ENCODE results near the gene LSAMP. TPM values are rescaled to one million over a fixed set of nuclear protein-coding genes. Genes with fewer than 3 reads are reported as not detected.

LSAMP gene
- total and polyA plus RNA-seq, 2 of the 8 experiments (the other 6 are each of a cell fraction or from before 2014, with no cell fraction given): 1.8 to 5.7 TPM

DNA sequence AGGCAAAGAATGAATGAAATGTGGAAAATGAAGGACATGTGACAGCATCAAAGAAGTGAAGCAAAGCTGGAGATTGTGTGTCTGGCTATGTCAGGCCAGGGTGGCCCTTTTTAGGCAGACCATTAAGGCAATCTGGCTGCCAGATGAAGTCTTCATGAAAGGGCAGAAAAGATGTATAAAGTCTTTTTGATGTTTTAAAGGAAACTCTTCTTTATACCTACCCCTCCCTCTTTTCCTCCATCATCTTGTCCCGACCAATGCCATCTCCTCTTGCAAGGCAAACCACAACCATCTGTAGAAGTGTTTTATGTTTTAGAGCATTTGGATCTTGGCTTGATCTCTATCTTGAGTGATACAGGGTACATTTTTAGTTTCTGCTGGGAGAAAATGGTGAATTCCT, 259.2 kb downstream of the LSAMP start:
- Histone ChIP-seq H3K14ac (ENCODE audit: insufficient read length) (no peak overlapping the region), H3K9ac (replicated peaks in 1 of 4; ENCODE audit: extremely low read depth in 1 of 4, low read depth in 3 of 4, low read length in 3 of 4) (no peak overlapping the region), H2BK120ac (replicated peaks; ENCODE audit: low read depth, low read length) (no peak overlapping the region), H2AFZ (ENCODE audit: low read length) (no peak overlapping the region), H4K20me1 (replicated peaks in 1 of 2; ENCODE audit: control insufficient read depth in 1 of 2, insufficient read depth in 2 of 2, low read length in 2 of 2) (no peaks in the 10 kb centered on the region), H4K5ac (ENCODE audit: insufficient read length, low read depth, low read length) (no peak overlapping the region), H3K27me3 (replicated peaks in 1 of 4; ENCODE audit: control insufficient read depth in 3 of 4, extremely low read depth in 1 of 4, insufficient read depth in 3 of 4, low read length in 3 of 4) (no peaks in the 10 kb centered on the region), H3K36me3 (ENCODE audit: control insufficient read depth in 2 of 4, insufficient read depth in 4 of 4, low read length in 3 of 4) (no peaks in the 10 kb centered on the region), H3K4me2 (ENCODE audit: insufficient read depth in 1 of 2, low read depth in 2 of 2, low read length in 2 of 2) (no peak overlapping the region), H2AK5ac (ENCODE audit: low read depth, low read length) (no peak overlapping the region), H3K23me2 (ENCODE audit: low read depth, low read length) (no peaks in the 10 kb centered on the region), H3K4me1 (replicated peaks in 1 of 4; ENCODE audit: control insufficient read depth in 3 of 4, insufficient read depth in 4 of 4, low read length in 3 of 4) (no peaks in the 10 kb centered on the region), H3K4me3 (ENCODE audit: extremely low read depth in 1 of 4, insufficient read depth in 2 of 4, low read depth in 3 of 4, low read length in 4 of 4) (no peak overlapping the region), H2BK20ac (ENCODE audit: low read length) (no peak overlapping the region), H3K79me1 (ENCODE audit: low read depth, low read length) (no peaks in the 10 kb centered on the region), H4K8ac (ENCODE audit: extremely low read depth, insufficient read depth, low read length) (no peak overlapping the region), H3K79me2 (ENCODE audit: control insufficient read depth in 1 of 2, insufficient read depth in 2 of 2, low read length in 2 of 2) (no peaks in the 10 kb centered on the region), H4K91ac (replicated peaks; ENCODE audit: insufficient read length, low read length) (no peak overlapping the region), H3K9me3 (ENCODE audit: insufficient read depth in 2 of 2, low read depth in 1 of 2, low read length in 1 of 2) (no peaks in the 10 kb centered on the region; a peak in 1 of 4 replicates), H3K27ac (ENCODE audit: low read depth, low read length) (no peak overlapping the region), H2BK12ac (ENCODE audit: low read depth, low read length) (no peak overlapping the region), H2BK15ac (ENCODE audit: low read length) (no peak overlapping the region), H3K23ac (ENCODE audit: insufficient read length) (no peak overlapping the region), H3K18ac (ENCODE audit: extremely low read depth, low read length) (no peak overlapping the region), H3K4ac (replicated peaks; ENCODE audit: insufficient read length, low read depth, low read length) (no peak overlapping the region), H2BK5ac (ENCODE audit: low read depth, low read length) (no peak overlapping the region), H3K56ac (replicated peaks; ENCODE audit: insufficient read length, low read depth, low read length) (no peak overlapping the region)
- 79% methylated on average over 1 of the region's 1 CpG; no CpG with 5 or more reads in 1 of the 2 experiments for WGBS, 2 experiments (ENCODE audit: extremely low coverage in 1 of 2, insufficient coverage in 1 of 2, insufficient read length in 1 of 2, insufficient replicate concordance in 2 of 2, low coverage in 1 of 2, low lambda C conversion rate in 2 of 2, missing lambda C conversion rate in 1 of 2)
- TF ChIP-seq BACH1 (IDR thresholded peaks at IDR 0.05; ENCODE audit: low read length) (no peak), SP2 (IDR thresholded peaks at IDR 0.05; ENCODE audit: low read length) (no peak), EZH2 (IDR thresholded peaks at IDR 0.05; ENCODE audit: low read depth, low read length, severe bottlenecking) (no peak), NRF1 (IDR thresholded peaks at IDR 0.05; ENCODE audit: low read depth, low read length) (no peak), JUND (IDR thresholded peaks at IDR 0.05; ENCODE audit: low read length) (no peak), SUZ12 (IDR thresholded peaks at IDR 0.05; ENCODE audit: low read length) (no peak), EGR1 (IDR thresholded peaks at IDR 0.05; ENCODE audit: borderline replicate concordance, low read depth, low read length) (no peak), POLR2A (IDR thresholded peaks at IDR 0.05; ENCODE audit: control extremely low read depth in 1 of 2, low read depth in 2 of 2, low read length in 2 of 2) (no peak)
- TF ChIP-seq, protein P1, sequence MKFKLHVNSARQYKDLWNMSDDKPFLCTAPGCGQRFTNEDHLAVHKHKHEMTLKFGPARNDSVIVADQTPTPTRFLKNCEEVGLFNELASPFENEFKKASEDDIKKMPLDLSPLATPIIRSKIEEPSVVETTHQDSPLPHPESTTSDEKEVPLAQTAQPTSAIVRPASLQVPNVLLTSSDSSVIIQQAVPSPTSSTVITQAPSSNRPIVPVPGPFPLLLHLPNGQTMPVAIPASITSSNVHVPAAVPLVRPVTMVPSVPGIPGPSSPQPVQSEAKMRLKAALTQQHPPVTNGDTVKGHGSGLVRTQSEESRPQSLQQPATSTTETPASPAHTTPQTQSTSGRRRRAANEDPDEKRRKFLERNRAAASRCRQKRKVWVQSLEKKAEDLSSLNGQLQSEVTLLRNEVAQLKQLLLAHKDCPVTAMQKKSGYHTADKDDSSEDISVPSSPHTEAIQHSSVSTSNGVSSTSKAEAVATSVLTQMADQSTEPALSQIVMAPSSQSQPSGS (IDR thresholded peaks at IDR 0.05; ENCODE audit: low read length): no peak
- ChIA-PET POLR2A (ENCODE audit: partially characterized antibody) (no interaction called here), CTCF (ENCODE audit: partially characterized antibody) (interaction anchor here (1.2 kb wide), 1 partner anchor 12 kb away, joined by 3 read pairs; no protein-coding TSS in a partner anchor)
- DNase-seq (ENCODE audit: low read depth in 1 of 2, low spot score in 2 of 2) (no peak), FAIRE-seq (no peak)

All from H1 (cell line).